Ascending aorta (tissue), 2 donors: ENCODE data around the gene KLK7. TPM values are rescaled to one million over a fixed set of nuclear protein-coding genes. Genes with fewer than 3 reads are reported as not detected.

Experiments used
- DNase-seq, 2 donors: peaks; one replicate each; pipeline ENCODE4 v3.0.0-alpha.2; 2019; ENCODE audit warnings: low spot score in 2 of 2
- H3K27ac ChIP-seq, 2 donors: fragments of 200-600 bp; sonication (generic); one replicate each; pipeline ENCODE4 v1.5.1; 2016 to 2017; ENCODE audit warnings: mild to moderate bottlenecking in 1 of 2
- H3K27me3 ChIP-seq: fragments of 200-600 bp; sonication (generic); one replicate; pipeline ENCODE4 v1.5.1; 2017
- H3K36me3 ChIP-seq, 2 donors: fragments of 200-600 bp; sonication (generic); one replicate each; pipeline ENCODE4 v1.5.1; 2016
- H3K4me1 ChIP-seq, 2 donors: fragments of 200-600 bp; sonication (generic); one replicate each; pipeline ENCODE4 v1.5.1; 2016 to 2017; ENCODE audit warnings: mild to moderate bottlenecking in 1 of 2
- H3K4me3 ChIP-seq, 2 donors: fragments of 200-600 bp; sonication (generic); one replicate each; pipeline ENCODE4 v1.5.1; 2016 to 2017; ENCODE audit warnings: mild to moderate bottlenecking in 1 of 2
- H3K9me3 ChIP-seq, 2 donors: fragments of 200-600 bp; sonication (generic); one replicate each; pipeline ENCODE4 v1.5.1; 2016
- intact Hi-C: fragments of 100-400 bp; cut with DNase I; formaldehyde crosslinking; loops from one replicate; pipeline ENCODE4 v1.15.1; 2023
- total RNA-seq: library from RNA; depleted of rRNA; stranded (reverse); fragments of >200 nt; gene quantifications from one replicate; pipeline ENCODE4 v1.1.0, GENCODE V29; 2016
- TF ChIP-seq, protein P1 (sequence below), 3 experiments: fragments of 200-600 bp in 2 of 3; fragments of 450-650 bp in 1 of 3; sonication (generic) in 2 of 3; IDR thresholded peaks; one replicate each; pipeline ENCODE4 v1.5.1; 2016 to 2019; ENCODE audit warnings: antibody characterized with exemption in 3 of 3, mild to moderate bottlenecking in 1 of 3, moderate library complexity in 1 of 3

The KLK7 gene
- total RNA-seq, 1 donor from 2014 or later = not detected

DNA sequence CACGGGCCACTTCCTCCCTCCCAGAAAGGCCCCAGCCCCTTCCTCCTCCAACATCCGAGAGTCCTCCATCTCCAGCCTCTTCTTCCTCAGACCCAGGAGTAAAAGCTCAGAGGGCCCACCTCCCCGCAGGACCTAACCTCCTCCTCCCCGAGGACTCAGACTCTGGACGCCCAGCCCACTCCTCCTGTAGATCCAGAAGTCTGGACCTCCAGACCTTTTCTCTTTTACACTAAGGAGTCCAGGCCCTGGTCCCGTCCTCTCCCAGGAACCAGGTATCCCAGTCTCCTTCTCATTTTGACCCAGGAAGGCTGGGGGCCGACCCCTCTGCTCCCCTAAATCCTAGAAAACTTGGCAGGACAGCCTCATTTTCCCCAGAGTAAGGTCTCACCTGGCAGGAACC, 19.6 kb upstream of the KLK7 start:
- no peaks in the 10 kb centered on the region for H3K27me3 ChIP-seq
- no peaks in the 10 kb centered on the region for H3K9me3 ChIP-seq
- TF ChIP-seq, protein P1, sequence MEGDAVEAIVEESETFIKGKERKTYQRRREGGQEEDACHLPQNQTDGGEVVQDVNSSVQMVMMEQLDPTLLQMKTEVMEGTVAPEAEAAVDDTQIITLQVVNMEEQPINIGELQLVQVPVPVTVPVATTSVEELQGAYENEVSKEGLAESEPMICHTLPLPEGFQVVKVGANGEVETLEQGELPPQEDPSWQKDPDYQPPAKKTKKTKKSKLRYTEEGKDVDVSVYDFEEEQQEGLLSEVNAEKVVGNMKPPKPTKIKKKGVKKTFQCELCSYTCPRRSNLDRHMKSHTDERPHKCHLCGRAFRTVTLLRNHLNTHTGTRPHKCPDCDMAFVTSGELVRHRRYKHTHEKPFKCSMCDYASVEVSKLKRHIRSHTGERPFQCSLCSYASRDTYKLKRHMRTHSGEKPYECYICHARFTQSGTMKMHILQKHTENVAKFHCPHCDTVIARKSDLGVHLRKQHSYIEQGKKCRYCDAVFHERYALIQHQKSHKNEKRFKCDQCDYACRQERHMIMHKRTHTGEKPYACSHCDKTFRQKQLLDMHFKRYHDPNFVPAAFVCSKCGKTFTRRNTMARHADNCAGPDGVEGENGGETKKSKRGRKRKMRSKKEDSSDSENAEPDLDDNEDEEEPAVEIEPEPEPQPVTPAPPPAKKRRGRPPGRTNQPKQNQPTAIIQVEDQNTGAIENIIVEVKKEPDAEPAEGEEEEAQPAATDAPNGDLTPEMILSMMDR (IDR thresholded peaks at IDR 0.05) = no peak
- no peaks in the 10 kb centered on the region for H3K36me3 ChIP-seq
- intact Hi-C loops = no loop called here
- DNase-seq = no peak
- H3K27ac ChIP-seq = no peak overlapping the region
- no peaks in the 10 kb centered on the region for H3K4me1 ChIP-seq
- H3K4me3 ChIP-seq = no peak overlapping the region

GRCh38 chr19:51002542-51003311, 19.0 kb upstream of the KLK7 start:
- H3K4me1 ChIP-seq = no peaks in the 10 kb centered on the region
- no peak for DNase-seq
- H3K27me3 ChIP-seq = no peaks in the 10 kb centered on the region

DNA sequence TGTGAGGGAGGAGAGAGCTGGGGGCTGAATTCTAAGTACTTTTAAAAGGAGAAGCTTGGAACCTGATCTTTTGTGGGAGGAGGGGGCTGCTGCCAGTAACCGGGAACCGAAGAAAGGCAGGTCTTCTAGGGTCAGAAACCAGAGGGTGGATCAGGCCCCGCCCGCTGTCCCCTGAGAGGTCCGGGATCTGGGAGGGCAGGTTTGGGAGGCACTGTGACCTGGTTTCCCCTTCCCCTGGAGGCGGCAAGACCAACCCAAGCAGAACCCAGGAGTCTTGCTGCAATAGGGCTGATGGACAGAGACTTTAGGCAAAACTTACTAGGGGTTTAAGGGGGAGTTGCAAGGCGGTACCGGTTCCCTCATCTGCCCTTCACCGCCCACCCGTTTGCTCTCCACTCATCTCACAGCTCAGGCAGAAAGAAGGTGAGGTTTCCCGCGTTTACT, 18.4 kb upstream of the KLK7 start:
- no peak for DNase-seq
- H3K9me3 ChIP-seq = no peaks in the 10 kb centered on the region
- H3K36me3 ChIP-seq = no peaks in the 10 kb centered on the region
- no peaks in the 10 kb centered on the region for H3K27me3 ChIP-seq
- no peaks in the 10 kb centered on the region for H3K4me1 ChIP-seq
- intact Hi-C loops = no loop called here
- TF ChIP-seq, protein P1 (IDR thresholded peaks at IDR 0.05) = no peak
- no peak overlapping the region for H3K27ac ChIP-seq
- H3K4me3 ChIP-seq = no peak overlapping the region

More at GRCh38 chr19:51002542-51003311, 19.0 kb upstream of the KLK7 start:
- Histone ChIP-seq H3K4me3 (no peak overlapping the region), H3K36me3 (no peaks in the 10 kb centered on the region), H3K9me3 (no peaks in the 10 kb centered on the region), H3K27ac (no peak overlapping the region)
- TF ChIP-seq, protein P1 (IDR thresholded peaks at IDR 0.05) = no peak
- intact Hi-C loops = no loop called here

DNA sequence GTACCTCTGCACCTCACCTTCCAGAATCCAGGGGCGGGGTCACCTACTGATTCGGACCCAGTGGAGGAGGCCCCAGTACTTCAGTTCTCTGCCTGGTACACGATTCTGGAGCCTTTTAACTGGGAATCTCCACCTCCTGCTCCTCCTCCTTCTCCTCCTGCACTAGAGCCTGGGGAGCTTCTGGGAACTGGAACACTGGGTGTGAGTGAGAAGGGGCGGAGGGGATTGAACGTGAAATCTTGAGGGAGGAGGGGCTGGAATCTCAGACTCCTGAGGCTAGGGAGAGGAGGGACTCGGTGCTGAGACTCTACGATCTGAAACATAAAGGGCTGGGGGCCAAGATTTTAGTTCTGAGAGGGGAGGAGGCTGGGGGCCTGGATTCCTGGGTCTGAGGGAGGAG, 17.8 kb upstream of the KLK7 start, which contains the start of gene KLK8:
Gene KLK8, minus strand, starts transcription at position 90 of the 400 bp plus-strand sequence. CDS start 437 bp downstream, outside the sequence.
- intact Hi-C loops = no loop called here
- no peaks in the 10 kb centered on the region for H3K36me3 ChIP-seq
- no peaks in the 10 kb centered on the region for H3K9me3 ChIP-seq
- H3K4me3 ChIP-seq = no peak within 1 kb of the TSS
- H3K27ac ChIP-seq = no peak within 1 kb of the TSS
- H3K4me1 ChIP-seq = no peaks in the 10 kb centered on the region
- TF ChIP-seq, protein P1 (IDR thresholded peaks at IDR 0.05) = no peak
- DNase-seq = no peak
- no peaks in the 10 kb centered on the region for H3K27me3 ChIP-seq

DNA sequence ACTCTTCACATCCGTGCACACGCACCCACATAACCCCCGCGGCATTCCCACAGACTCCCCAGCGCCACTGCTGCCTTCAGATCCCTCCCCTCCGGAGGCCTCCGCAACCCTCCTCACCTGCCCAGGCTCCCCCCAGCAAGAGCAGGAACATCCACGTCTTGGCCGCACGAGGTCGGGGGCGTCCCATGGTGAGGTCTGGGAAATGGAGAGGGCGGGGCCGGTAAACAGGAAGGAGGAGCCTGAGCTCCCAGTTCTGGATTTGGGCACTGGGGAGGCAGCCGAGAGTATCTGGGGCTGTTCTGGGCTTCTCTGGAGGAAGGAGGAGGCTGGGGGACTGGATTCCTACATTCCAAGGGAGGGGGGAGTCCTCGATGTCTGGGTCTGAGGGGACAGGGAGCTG, 17.3 kb upstream of the KLK7 start:
- H3K4me3 ChIP-seq = no peak overlapping the region
- H3K4me1 ChIP-seq = no peaks in the 10 kb centered on the region
- H3K27me3 ChIP-seq = no peaks in the 10 kb centered on the region
- DNase-seq = no peak
- H3K9me3 ChIP-seq = no peaks in the 10 kb centered on the region
- intact Hi-C loops = no loop called here
- H3K36me3 ChIP-seq = no peaks in the 10 kb centered on the region
- no peak overlapping the region for H3K27ac ChIP-seq
- TF ChIP-seq, protein P1 (IDR thresholded peaks at IDR 0.05) = no peak
